GM19463 (cell line): ENCODE results near the gene NTF4.
A peak's percentile ranks its signal among the peaks of the same experiment; 100 is the strongest.
"Not testable (repeated sequence)": the region's sequence is repeated elsewhere in the genome, so short reads cannot be mapped to it uniquely, and the experiment has no call there.

Experiments used
- ATAC-seq: cut with Tn5 transposase; IDR thresholded peaks from one replicate; pipeline ENCODE4 v1.9.1; 2021; ENCODE audit warnings: mild to moderate bottlenecking, moderate library complexity; ENCODE audit not compliant: unreplicated experiment

NTF4 gene

DNA sequence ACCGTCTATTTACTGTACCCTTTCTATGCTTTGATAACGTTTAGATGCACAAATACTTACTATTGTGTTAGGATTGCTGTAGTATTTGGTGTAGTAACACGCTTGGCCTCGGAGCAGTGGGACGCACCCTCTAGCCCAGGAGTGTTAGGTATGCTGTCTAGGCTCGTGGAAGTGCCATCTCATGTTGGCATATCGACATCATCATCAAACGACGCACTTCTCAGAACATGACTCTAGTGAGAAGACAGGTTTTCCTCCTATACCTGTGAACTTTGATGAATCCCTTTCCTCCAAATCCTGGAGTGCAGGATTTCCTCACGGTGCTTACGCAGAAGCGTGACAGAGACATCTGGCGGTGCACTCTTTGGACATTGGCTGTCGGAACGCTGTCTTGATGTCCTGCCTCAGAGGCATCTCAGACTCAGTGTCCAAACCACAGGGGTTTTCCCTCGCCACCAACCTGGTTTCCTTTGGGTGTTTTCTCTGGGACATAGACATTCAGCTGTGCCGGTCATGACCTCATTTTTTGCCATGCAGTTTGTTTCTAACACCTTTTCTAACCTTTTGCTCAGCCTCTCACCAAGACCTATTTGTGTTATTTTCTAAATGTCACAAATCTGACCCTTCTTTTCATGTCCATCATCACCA lies 26.9 kb upstream of the NTF4 start:
- no peak for ATAC-seq

GRCh38 chr19:49086296-49086695 lies 21.7 kb upstream of the NTF4 start:
- no peak for ATAC-seq

DNA sequence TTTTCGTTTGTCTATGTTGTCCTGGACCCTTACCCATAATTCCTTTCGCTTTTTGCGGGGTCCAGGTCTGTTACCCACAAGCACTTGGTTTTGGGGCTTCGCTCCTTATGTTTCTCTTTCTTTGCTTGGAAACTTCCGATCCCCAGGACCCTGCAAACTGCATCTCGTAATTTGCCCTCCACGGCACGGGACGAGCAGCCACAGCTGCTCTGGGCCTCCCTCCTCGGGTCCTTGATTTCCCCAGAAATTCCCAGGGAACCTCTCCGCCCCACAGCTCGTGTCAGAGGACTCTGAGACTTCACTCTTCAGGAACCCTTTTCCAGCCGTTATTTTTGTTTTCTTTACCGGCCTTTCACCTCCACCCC lies 21.2 kb upstream of the NTF4 start:
- no peak for ATAC-seq

GRCh38 chr19:49085020-49085867 lies 20.6 kb upstream of the NTF4 start, which contains the start of gene SNRNP70:
Gene SNRNP70 (plus strand): TSS chr19:49085451. CDS start chr19:49086415, 964 bp downstream.
- ATAC-seq, result peak; percentile 80

- no peak for ATAC-seq
These were observed 19.8 kb upstream of the NTF4 start for GRCh38 chr19:49084206-49085019.

- ATAC-seq, result no peak
These were observed 16.7 kb upstream of the NTF4 start for GRCh38 chr19:49081273-49081672.

DNA sequence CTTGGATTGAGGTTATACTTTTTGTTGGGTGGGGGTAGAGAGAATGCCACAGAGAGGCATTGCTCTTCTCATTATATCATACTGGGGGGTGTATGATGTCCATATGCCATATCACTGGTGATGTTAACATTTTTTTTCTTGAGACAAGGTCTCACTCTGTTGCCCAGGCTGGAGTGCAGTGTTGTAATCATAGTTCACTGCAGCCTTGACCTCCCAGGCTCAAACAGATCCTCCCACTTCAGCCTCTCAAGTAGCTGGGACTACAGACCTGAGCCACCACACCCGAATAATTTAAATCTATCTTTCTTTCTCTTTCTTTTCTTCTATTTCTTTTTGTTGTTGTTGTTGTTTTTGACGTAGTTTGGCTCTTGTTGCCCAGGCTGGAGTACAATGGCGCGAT lies 15.8 kb upstream of the NTF4 start:
- ATAC-seq, result no peak

GRCh38 chr19:49074869-49075268 lies 10.3 kb upstream of the NTF4 start:
- not testable (repeated sequence) for ATAC-seq

DNA sequence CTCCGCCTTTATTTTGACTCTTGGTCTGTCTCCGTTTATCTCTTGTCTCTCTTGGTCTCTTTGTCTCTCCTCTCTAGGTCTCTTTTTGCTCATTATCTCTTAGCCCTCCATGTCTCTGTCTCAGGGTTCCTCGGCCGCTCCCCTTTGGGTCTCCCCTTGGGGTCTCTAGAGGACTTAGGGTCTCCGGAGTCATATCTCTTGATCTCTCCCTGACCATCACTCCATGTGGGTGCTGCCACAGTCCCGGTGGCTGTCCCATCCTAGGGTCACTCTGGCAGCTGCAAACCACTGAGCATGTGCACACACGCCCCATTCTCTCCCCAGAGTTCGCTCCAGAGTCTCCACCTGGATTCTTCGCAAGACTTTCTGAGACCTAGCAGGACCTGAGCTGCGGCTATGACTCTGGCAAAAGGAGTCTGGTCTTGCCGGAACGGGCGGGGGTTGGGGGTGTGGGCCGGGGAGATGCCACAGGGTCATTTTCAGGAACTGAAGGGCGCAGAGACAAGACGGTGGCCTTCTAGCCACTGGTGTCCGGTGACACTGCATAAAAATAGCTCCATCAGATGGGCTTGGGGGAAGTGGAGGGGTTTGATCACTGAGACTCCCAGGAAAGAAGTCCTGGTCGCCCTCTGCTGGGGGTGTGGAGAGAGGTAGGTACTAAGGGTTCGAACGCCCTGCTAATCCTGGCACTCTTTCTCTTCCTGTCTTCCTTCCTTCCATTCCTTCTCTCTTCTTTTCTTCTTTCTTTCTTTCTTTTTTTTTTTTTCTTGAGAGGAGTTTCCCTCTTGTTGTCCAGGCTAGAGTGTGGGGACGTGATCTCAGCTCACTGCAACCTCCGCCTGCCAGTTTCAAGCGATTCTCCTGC lies 9.1 kb upstream of the NTF4 start:
- ATAC-seq, result no peak

DNA sequence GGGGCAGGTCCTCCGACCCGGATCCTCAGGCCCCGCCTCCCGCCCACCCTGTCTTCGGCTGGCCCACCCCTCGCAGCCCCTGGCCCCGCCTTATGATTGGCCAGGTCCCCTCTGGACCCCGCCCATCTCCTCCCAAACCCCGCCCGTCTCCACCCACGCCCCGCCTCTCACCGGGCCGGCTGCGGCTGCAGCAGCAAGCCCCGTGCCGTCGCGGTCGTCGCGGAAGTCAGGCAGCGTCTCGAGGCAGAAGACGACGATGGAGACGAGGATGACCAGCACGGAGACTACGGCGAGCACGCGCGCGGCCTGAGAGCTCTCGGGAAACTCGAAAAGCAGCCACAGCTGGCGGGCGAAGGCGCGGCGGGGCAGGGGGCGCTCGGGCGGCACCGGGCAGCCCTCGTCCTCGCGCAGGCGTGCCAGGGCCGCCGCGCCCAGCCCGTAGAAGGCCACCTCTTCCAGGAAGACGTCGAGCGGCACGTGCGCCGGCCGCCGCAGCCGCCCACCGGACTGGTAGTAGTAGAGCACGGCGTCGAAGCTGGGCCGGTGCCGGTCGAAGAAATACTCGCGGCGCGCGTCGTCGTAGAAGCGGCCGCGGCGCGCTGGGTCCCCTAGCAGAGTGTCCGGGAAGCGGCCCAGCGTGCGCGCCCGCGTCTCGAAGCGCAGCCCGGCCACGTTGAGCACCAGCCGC lies 7.4 kb upstream of the NTF4 start:
- ATAC-seq, result no peak

GRCh38 chr19:49070416-49070815 lies 5.8 kb upstream of the NTF4 start:
- no peak for ATAC-seq

DNA sequence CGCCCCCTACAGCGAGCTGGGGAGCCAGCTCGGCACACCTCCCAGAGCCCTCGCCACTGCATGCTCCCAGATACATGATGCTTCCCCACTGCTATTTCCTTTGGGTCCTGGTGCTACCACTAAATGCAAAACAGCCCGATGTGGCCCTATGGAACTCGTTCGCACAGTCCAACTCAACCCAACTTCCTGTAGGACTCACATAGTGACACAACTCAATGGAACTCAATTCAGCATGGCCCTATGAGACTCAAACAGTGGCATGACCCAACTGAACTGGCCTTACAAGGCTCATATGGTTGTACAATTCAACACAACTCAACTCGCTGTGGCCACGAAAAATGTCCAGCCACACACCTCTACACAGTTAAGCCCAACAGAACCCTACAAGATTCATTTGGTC lies 4.4 kb upstream of the NTF4 start:
- ATAC-seq, result no peak

- ATAC-seq, result no peak
These were observed 2.9 kb upstream of the NTF4 start for GRCh38 chr19:49067554-49067953.

DNA sequence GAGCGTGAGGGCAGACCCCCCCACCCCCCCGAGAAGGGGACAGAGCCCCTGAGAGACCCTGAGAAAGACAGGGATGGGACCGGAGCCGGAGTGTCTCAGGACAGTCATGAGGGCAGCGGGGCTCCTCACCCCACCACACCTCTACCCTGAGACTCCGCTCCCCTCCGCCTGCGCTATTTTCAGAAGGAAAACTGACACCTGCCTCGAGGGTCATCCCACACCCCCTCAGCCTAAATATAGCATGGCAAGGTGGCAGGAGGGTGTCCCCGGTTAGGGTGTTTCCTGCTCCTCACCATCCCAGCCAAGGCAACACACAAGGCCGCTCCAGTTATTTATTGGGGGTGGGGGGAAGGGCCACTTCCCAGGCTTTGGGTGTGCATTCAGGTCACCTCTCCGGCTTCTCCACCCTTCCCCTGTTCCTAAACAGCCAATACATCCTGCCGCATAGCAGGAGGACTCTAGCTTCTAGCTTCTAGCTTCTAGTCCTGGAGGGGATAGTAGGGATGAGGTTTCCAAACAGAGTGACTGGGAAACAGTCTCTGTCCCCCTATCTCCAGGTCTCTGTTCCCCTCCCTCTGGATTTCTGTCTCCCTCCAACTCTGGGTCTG lies 1.4 kb upstream of the NTF4 start:
- ATAC-seq, result no peak

DNA sequence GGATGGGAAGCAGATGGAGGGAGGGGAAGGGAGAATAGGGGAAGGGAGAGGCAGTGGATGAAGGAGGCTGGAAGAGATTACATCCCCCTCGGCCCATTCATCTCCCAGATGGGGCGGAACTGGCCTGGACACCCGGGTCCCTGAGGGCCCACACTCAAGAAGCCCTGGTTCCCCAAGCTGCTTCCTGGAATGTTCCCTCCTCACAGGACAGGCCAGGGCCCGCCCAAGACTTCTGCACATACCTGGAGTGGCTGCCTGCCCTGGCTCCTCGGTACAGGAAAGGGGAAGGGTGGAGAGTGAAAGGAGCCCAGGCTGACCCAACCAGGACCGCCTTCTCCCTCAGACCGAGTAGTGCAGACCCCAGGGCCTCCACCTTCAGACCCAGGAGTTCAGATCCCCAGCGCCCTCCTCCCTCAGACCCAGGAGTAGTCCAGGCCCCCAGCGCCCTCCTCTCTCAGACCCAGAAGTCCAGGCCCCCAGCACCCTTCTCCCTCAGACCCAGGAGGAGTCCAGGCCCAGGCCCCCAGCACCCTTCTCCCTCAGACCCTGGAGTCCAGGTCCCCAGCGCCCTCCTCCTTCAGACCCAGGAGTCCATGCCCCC lies 489 bp downstream of the NTF4 start:
- ATAC-seq, result no peak

- no peak for ATAC-seq
These were observed 3.2 kb downstream of the NTF4 start for GRCh38 chr19:49061445-49061844.

DNA sequence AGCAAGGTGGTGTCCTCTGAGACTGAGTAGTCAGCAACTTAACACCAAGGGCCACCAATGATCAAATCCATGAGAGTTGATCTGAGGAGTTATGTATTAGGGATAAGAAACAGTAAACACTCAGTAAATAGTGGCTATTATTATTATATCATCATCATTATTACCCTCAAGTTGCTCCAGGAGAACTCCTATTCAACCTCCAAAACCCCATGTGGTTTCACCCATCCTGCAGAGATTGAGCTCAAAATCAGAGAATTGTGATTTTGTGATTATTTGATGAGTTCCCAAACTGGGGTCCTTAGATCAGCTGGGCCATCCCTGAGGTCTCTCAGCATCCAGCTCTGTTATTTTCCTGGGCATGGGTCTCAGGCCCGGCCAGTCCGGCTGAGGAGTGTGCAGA lies 3.6 kb downstream of the NTF4 start:
- no peak for ATAC-seq

- no peak for ATAC-seq
These were observed 5.6 kb downstream of the NTF4 start for GRCh38 chr19:49059053-49059452.

- ATAC-seq, result no peak
These were observed 6.1 kb downstream of the NTF4 start for GRCh38 chr19:49058562-49058961.
